ENCODE data around the gene ATF6B.

Gene ATF6B

GRCh38 chr6:32149932-32150870, 22.2 kb upstream of the ATF6B start:
- H3K4me2 ChIP-seq (ENCODE audit: low read depth, low read length, poor library complexity, severe bottlenecking): no peak overlapping the region
- no peaks in the 10 kb centered on the region for H3F3A ChIP-seq (ENCODE audit: low read depth)
- H3K9me2 ChIP-seq (replicated peaks; ENCODE audit: low read depth, low read length): no peaks in the 10 kb centered on the region
- no peaks in the 10 kb centered on the region for H3K36me3 ChIP-seq (ENCODE audit: insufficient read depth, low read length)
- H3K27me3 ChIP-seq (ENCODE audit: insufficient read depth, low read length, poor library complexity, severe bottlenecking): no peaks in the 10 kb centered on the region
- H4K20me1 ChIP-seq (ENCODE audit: insufficient read depth, low read length, poor library complexity, severe bottlenecking): no peaks in the 10 kb centered on the region
- TF ChIP-seq, protein P1, sequence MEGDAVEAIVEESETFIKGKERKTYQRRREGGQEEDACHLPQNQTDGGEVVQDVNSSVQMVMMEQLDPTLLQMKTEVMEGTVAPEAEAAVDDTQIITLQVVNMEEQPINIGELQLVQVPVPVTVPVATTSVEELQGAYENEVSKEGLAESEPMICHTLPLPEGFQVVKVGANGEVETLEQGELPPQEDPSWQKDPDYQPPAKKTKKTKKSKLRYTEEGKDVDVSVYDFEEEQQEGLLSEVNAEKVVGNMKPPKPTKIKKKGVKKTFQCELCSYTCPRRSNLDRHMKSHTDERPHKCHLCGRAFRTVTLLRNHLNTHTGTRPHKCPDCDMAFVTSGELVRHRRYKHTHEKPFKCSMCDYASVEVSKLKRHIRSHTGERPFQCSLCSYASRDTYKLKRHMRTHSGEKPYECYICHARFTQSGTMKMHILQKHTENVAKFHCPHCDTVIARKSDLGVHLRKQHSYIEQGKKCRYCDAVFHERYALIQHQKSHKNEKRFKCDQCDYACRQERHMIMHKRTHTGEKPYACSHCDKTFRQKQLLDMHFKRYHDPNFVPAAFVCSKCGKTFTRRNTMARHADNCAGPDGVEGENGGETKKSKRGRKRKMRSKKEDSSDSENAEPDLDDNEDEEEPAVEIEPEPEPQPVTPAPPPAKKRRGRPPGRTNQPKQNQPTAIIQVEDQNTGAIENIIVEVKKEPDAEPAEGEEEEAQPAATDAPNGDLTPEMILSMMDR (conservative IDR thresholded peaks at IDR 0.05; ENCODE audit: low read length): no peak
- TF ChIP-seq EZH2phosphoT487 (IDR thresholded peaks at IDR 0.05; ENCODE audit: borderline replicate concordance): no peak
- peaks cover 6% of the 10 kb centered on the region for H3K79me2 ChIP-seq (ENCODE audit: insufficient read depth, low read length)
- no peak overlapping the region for H3K4me3 ChIP-seq (ENCODE audit: low read length, poor library complexity, severe bottlenecking)
- no peak overlapping the region for H3K9ac ChIP-seq (ENCODE audit: low read depth, low read length, poor library complexity, severe bottlenecking)
- no peak overlapping the region for H2AFZ ChIP-seq (ENCODE audit: low read length)
- peaks cover 13% of the 10 kb centered on the region for H3K4me1 ChIP-seq (ENCODE audit: insufficient read depth, low read length, poor library complexity, severe bottlenecking)
- no peaks in the 10 kb centered on the region for H3K9me3 ChIP-seq (ENCODE audit: insufficient read depth, low read depth, low read length)

GRCh38 chr6:32149092-32149755, 21.2 kb upstream of the ATF6B start:
- peaks cover 8% of the 10 kb centered on the region for H3K4me1 ChIP-seq (ENCODE audit: insufficient read depth, low read length, poor library complexity, severe bottlenecking)
- no peaks in the 10 kb centered on the region for H3K79me2 ChIP-seq (ENCODE audit: insufficient read depth, low read length)
- TF ChIP-seq, protein P1 (conservative IDR thresholded peaks at IDR 0.05; ENCODE audit: low read length): no peak
- no peak for TF ChIP-seq EZH2phosphoT487 (IDR thresholded peaks at IDR 0.05; ENCODE audit: borderline replicate concordance)
- H3K36me3 ChIP-seq (ENCODE audit: insufficient read depth, low read length): no peaks in the 10 kb centered on the region
- H3K9me3 ChIP-seq (ENCODE audit: insufficient read depth, low read depth, low read length): no peaks in the 10 kb centered on the region
- no peak overlapping the region for H3K4me2 ChIP-seq (ENCODE audit: low read depth, low read length, poor library complexity, severe bottlenecking)
- no peak overlapping the region for H3K9ac ChIP-seq (ENCODE audit: low read depth, low read length, poor library complexity, severe bottlenecking)
- no peaks in the 10 kb centered on the region for H3F3A ChIP-seq (ENCODE audit: low read depth)
- H3K27me3 ChIP-seq (ENCODE audit: insufficient read depth, low read length, poor library complexity, severe bottlenecking): no peaks in the 10 kb centered on the region
- H2AFZ ChIP-seq (ENCODE audit: low read length): no peak overlapping the region
- H3K9me2 ChIP-seq (replicated peaks; ENCODE audit: low read depth, low read length): no peaks in the 10 kb centered on the region
- H4K20me1 ChIP-seq (ENCODE audit: insufficient read depth, low read length, poor library complexity, severe bottlenecking): no peaks in the 10 kb centered on the region
- H3K4me3 ChIP-seq (ENCODE audit: low read length, poor library complexity, severe bottlenecking): no peak overlapping the region

DNA sequence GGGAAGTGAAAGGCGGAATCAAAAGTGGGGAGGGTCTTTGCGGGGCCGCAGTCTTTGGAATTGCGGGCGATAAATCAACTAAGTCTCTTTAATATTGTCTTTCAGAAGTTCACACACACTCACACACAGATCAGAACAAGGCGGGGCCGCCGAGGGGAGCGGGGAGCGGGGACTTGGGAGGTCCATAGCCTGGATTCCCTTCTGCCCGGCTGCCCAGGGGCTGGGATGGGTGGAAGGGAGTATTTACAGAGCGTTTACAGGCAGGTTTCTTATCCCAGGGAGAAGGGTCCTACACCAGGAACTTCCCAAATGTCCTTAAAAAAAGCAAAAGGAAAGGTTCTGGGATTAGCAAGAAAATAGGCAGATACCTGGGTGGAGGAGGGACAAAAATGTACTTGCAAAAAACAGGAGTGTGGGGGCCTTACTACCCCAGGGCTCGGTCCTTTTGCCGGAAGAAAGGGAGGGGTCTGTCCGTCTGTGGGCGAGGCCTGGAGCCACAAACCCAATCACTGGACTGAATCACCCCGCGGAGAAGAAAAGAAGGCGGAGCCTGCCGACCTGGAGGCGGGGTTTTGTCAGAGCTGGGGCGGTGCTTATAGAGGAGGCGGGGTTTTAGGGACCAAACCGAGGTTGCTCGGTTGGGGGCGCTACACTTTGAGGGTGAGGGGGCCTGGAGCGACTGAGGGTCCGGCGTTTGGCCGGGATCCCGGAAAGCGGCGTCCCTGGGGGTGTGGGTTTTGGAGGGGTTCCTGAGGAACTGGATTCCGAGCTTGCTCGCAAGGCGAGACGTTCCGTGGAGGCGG, 20.4 kb upstream of the ATF6B start:
- Histone ChIP-seq H3F3A (ENCODE audit: low read depth) (no peaks in the 10 kb centered on the region), H3K9me2 (replicated peaks; ENCODE audit: low read depth, low read length) (no peaks in the 10 kb centered on the region), H3K36me3 (ENCODE audit: insufficient read depth, low read length) (no peaks in the 10 kb centered on the region), H3K27me3 (ENCODE audit: insufficient read depth, low read length, poor library complexity, severe bottlenecking) (no peaks in the 10 kb centered on the region), H2AFZ (ENCODE audit: low read length) (no peak overlapping the region), H3K4me1 (ENCODE audit: insufficient read depth, low read length, poor library complexity, severe bottlenecking) (peaks cover 6% of the 10 kb centered on the region), H3K79me2 (ENCODE audit: insufficient read depth, low read length) (no peaks in the 10 kb centered on the region), H3K4me3 (ENCODE audit: low read length, poor library complexity, severe bottlenecking) (no peak overlapping the region), H4K20me1 (ENCODE audit: insufficient read depth, low read length, poor library complexity, severe bottlenecking) (no peaks in the 10 kb centered on the region), H3K9me3 (ENCODE audit: insufficient read depth, low read depth, low read length) (no peaks in the 10 kb centered on the region), H3K4me2 (ENCODE audit: low read depth, low read length, poor library complexity, severe bottlenecking) (no peak overlapping the region), H3K9ac (ENCODE audit: low read depth, low read length, poor library complexity, severe bottlenecking) (no peak overlapping the region)
- TF ChIP-seq, protein P1 (conservative IDR thresholded peaks at IDR 0.05; ENCODE audit: low read length): no peak
- no peak for TF ChIP-seq EZH2phosphoT487 (IDR thresholded peaks at IDR 0.05; ENCODE audit: borderline replicate concordance)
